HG02970 (cell line): ENCODE data around the gene BEST1.
"Not testable (repeated sequence)": the region's sequence is repeated elsewhere in the genome, so short reads cannot be mapped to it uniquely, and the experiment has no call there.

Experiments used
- ATAC-seq: cut with Tn5 transposase; IDR thresholded peaks from one replicate; pipeline ENCODE4 v1.9.1; 2021; ENCODE audit warnings: mild to moderate bottlenecking, moderate library complexity, moderate number of reproducible peaks; ENCODE audit not compliant: unreplicated experiment, low FRiP score

The BEST1 gene

DNA sequence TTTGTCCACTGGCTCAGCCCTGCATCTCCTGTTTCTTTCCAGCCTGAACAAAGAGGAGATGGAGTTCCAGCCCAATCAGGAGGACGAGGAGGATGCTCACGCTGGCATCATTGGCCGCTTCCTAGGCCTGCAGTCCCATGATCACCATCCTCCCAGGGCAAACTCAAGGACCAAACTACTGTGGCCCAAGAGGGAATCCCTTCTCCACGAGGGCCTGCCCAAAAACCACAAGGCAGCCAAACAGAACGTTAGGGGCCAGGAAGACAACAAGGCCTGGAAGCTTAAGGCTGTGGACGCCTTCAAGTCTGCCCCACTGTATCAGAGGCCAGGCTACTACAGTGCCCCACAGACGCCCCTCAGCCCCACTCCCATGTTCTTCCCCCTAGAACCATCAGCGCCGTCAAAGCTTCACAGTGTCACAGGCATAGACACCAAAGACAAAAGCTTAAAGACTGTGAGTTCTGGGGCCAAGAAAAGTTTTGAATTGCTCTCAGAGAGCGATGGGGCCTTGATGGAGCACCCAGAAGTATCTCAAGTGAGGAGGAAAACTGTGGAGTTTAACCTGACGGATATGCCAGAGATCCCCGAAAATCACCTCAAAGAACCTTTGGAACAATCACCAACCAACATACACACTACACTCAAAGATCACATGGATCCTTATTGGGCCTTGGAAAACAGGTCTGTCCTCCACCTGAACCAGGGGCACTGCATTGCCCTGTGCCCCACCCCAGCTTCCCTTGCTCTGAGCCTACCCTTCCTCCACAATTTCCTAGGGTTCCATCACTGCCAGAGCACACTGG is 12.3 kb downstream of the BEST1 start:
- no peak for ATAC-seq

DNA sequence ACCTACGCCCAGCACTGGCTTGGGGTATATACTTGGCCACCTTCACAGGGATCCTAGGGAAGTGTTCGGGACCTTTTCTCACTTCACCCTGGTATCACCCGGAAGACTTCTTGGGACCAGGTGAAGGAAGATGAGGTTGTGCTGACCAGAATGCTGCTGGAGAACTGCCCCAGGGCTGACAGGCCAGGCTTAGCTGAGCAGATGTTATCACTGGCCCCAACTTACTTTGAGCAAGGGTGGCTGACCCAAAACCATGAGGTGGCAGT is 12.8 kb downstream of the BEST1 start:
- no peak for ATAC-seq

DNA sequence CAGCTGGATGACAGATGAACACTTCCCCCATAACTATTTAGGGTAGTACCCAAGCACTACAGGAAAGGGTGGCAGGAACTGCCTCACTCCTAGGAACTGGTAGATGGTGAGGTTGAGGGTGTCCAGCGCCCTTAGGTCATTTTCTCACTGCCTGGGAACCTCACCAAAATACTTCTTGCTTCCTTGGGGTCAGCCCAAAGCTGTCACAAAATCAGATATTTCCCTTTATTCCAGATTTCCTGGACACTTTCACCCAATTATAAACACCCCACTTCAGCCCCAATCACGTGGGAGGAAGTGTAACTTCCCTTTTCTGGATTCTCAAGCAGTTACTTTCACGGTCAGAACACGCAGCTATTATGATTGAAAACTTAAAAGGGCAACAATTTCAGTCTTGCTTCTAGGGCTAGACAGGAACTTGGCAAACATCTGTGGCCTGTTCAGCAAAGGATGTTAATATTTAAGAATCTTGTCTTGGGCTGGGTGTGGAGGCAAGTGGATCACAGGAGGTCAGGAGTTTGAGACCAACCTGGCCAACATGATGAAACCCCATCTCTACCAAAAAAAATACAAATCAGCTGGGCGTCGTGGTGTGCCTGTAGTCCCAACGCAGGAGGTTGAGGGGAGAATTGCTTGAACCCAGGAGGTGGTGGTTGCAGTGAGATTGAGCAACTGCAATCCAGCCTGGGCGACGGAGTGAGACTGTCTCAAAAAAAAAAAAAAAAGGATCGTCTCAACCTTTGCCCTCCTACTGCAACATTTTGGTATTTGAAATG is 13.3 kb downstream of the BEST1 start:
- no peak for ATAC-seq

- no peak for ATAC-seq
Measured at GRCh38 chr11:61964058-61964665, 14.0 kb downstream of the BEST1 start.

DNA sequence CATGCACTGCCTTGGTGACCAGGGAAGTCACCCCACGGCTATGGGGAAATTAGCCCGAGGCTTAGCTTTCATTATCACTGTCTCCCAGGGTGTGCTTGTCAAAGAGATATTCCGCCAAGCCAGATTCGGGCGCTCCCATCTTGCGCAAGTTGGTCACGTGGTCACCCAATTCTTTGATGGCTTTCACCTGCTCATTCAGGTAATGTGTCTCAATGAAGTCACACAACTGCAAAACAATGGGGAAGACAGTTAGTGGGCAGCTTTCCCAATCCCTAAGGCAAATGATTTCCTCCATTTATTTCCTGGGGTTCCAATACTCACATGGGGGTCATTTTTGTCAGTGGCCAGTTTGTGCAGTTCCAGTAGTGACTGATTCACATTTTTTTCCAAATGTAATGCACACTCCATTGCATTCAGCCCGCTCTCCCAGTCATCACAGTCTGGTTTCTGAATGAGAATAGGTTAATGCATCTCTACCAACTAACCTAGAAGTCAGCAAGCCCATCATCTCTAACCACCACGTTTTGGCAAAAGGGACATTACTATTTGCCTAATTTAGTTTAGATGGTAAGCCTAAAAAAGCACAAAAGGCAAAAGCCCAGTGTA is 14.6 kb downstream of the BEST1 start:
- not testable (repeated sequence) for ATAC-seq

- ATAC-seq = no peak
Measured at GRCh38 chr11:61966734-61967115, 16.6 kb downstream of the BEST1 start.

GRCh38 chr11:61967116-61967923 is 17.2 kb downstream of the BEST1 start, which contains the start of gene FTH1:
FTH1 (minus strand) TSS chr11:61967634; CDS start chr11:61967425, 209 bp downstream.
- peak; percentile 60 for ATAC-seq

DNA sequence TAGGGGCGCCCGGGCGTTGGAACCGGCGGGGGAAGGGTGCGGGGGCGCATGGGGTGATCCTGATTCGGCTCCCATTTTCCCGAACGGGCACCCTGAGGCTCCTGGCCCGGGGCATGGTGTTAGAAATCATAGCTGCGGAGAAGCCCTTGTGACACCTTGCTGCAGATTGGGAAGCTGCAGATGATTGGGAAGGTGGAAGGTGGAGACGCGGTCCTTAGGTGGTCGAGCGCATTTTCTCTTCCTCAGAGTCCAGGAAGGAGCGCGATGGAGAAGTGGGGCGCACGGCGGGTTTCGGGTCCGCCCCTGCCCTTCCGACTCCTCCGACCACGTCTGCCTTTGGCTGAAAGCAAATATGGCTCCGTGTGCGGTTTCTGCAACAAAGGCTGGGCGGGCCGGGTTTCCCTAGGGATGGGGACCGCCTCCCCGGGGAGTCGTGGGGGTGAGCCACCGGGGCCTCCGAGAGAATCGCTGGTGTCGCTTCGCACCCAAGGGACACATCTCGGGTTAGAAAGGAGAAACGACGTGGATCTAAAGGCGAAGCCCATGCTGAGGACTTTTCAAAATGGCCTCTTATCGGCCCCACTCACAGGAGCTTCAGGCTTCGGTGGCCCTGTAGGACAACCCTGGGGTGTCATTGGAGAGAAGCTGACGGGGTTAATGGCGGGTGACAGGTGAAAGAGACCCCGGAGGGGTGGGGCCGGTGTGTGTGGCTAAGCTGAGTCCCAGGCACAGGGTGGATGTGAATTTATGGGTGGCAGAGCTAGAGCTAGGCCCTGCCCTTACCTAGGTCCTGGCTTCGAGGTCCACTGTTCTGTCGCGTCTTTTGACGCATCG is 18.0 kb downstream of the BEST1 start:
- ATAC-seq = peak; percentile 27

DNA sequence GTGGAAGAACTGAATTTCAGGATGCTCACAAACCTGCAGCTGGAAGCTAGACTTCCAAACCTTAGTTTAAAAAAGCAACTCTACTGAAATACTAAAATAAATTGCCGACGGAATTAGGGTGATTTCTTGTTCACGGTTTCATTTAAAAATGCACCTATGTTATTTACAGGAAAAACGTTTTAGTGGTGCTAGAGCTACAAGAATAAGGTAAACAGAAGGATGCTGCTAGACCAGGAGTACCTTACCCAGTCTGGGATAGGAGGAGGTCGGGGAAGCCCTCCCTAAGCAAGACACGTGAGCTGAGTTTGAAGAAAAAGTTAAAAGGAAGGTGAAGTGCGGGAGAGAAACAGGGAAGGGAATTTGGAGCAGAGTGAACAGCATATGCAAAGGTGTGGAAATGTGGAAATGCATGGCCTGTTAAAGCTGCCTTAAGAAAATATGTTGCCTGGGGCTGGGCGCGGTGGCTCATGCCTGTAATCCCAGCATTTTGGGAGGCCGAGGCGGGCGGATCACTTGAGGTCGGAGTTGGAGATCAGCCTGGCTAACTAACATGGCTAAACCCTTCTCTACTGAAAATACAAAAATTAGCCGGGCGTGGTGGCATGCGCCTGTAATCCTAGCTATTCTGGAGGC is 18.7 kb downstream of the BEST1 start:
- ATAC-seq = no peak

GRCh38 chr11:61969391-61969758 is 19.2 kb downstream of the BEST1 start:
- ATAC-seq = no peak

DNA sequence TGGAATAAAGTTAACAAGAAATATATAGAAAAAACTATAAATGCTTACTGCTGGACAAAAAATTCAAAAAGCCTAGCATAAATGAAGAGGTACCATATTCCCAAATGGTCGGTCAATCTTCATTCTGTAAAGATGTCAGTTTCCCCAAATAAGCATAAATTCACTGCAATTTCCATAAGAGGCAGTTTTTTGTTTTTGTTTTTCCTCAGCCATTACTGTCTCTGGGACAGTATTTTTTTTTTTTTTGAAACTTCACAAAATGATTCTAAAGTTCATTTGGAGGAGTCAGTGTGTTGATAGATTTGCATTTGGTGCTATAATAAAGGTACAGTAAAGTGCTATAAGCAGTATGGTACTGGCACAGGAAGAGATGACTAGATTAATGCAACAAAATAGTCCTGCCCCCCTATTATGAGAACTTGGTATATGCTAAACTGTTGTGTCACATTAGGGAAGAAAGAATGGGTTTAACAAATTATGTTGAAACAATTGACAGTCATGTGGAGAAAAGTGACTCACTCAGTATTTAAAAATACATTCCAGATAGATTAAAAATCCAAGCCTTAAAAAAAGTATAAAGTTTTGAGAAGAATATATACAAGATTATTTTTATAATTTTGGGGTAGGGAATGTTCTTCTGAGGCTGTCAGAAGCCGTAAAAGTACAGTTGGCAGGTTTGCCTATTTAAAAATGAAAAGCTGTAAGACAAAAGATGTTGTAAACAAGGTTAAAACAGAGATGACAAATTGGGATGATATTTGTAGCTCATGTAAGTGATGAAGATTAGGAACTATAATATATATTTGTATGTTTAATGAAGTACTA is 19.9 kb downstream of the BEST1 start:
- no peak for ATAC-seq

DNA sequence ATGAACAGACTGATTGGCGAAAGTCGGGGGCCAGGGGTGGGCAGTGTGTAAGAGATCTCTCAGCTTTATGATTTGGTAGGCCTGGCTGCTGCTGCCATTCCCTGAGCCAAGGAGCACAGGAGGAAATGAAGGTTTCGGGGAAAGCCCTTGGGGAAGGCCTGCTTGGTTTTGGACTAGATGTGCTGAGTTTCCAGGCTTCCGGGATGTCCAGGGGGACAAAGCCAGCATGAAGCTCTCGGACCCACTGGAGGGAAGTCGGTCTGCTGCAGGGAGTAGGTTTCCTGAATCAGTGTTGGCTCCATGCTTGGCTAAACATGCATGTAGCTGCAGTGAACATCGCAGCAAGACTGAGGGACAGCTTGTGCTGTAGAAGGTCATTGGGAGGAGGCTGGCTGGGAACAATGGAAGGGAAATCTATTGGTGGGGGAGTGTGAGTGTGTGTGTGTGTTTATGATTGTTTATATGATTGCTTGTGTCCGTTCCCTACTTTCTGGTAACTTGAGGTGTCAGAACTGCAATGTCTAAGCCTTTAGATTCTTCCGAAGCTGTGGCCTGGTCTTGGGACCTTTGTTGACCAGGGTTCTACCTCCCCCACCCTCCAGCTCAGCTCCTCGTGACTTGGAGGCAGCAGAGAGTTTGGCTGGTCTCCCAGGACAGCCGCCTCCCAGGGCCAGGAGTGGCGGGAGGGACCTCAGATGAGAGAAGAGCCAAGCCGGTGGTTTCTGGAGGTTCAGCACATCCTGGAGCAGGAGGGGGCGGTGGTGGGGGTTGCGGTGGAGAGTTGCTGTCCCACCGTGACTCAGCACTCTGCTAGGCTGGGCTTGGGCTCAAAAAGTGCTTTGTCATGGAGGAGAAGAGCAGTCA is 21.3 kb downstream of the BEST1 start:
- no peak for ATAC-seq

GRCh38 chr11:61972112-61972671 is 22.0 kb downstream of the BEST1 start:
- ATAC-seq = no peak

GRCh38 chr11:61972672-61973475 is 22.7 kb downstream of the BEST1 start:
- ATAC-seq = no peak

DNA sequence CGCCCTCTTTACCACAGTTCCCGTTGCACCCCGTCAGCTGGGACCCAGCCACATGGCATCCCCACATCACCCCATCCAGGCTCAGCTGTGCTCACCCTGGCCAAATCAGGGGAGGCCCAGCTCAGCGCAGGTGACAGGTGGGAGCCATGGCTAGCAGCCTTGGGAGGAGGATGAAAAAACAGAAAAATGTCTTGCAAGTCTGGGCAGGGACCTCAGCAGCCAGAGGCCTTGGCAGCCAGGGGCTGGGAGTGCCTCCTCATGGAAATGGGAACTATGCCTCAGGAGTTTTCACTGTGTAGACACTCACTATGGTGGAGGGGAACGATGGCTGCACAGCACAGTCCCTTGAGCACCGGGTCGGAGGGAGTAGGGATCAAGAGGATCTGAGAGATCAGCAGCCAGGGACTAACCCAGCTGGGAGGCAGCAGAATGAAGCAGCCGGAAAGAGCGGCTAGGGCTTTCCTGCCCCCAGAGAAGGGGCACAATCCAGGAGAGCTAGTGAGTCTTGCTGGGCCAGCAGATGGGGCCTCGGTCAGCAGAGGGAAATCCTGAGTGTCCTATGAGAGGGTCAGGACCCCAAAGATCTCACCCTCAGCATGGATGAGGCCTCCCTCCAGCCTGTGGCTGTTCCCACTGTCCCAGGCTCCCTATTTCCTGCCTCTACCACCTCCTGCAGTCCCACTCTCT is 23.5 kb downstream of the BEST1 start:
- no peak for ATAC-seq
